GM23338 (cell line): Measurements from ENCODE around the gene GPR3.
"Not testable (repeated sequence)": the region's sequence is repeated elsewhere in the genome, so short reads cannot be mapped to it uniquely, and the experiment has no call there.

Experiments
- CTCF ChIP-seq, 2 experiments: fragments of 200-600 bp in 1 of 2; sonication (generic) in 1 of 2; conservative IDR thresholded peaks; 2 replicates each; pipeline versions ENCODE4 v1.5.1 to v1.6.1; 2016 to 2017; ENCODE audit warnings: antibody characterized with exemption in 2 of 2, low read depth in 2 of 2, mild to moderate bottlenecking in 2 of 2, moderate library complexity in 1 of 2
- JUNB ChIP-seq: IDR thresholded peaks from one replicate; pipeline ENCODE4 v1.6.1; 2016; ENCODE audit warnings: antibody characterized with exemption; ENCODE audit not compliant: unreplicated experiment
- NANOG ChIP-seq: IDR thresholded peaks from 2 replicates; pipeline ENCODE4 v1.6.1; 2016; ENCODE audit warnings: antibody characterized with exemption, borderline replicate concordance
- REST ChIP-seq: IDR thresholded peaks from one replicate; pipeline ENCODE4 v1.6.1; 2018; ENCODE audit warnings: antibody characterized with exemption; ENCODE audit not compliant: unreplicated experiment

GRCh38 chr1:27405598-27406361, 13.4 kb downstream of the GPR3 start:
- TF ChIP-seq JUNB, REST, NANOG: not testable (repeated sequence)
- peak; percentile 20 to 51; a peak in 3 of 4 replicates for TF ChIP-seq CTCF (conservative IDR thresholded peaks at IDR 0.05; ENCODE audit: low read depth in 2 of 2)
